ENCODE data around the gene SFXN5.

DNA sequence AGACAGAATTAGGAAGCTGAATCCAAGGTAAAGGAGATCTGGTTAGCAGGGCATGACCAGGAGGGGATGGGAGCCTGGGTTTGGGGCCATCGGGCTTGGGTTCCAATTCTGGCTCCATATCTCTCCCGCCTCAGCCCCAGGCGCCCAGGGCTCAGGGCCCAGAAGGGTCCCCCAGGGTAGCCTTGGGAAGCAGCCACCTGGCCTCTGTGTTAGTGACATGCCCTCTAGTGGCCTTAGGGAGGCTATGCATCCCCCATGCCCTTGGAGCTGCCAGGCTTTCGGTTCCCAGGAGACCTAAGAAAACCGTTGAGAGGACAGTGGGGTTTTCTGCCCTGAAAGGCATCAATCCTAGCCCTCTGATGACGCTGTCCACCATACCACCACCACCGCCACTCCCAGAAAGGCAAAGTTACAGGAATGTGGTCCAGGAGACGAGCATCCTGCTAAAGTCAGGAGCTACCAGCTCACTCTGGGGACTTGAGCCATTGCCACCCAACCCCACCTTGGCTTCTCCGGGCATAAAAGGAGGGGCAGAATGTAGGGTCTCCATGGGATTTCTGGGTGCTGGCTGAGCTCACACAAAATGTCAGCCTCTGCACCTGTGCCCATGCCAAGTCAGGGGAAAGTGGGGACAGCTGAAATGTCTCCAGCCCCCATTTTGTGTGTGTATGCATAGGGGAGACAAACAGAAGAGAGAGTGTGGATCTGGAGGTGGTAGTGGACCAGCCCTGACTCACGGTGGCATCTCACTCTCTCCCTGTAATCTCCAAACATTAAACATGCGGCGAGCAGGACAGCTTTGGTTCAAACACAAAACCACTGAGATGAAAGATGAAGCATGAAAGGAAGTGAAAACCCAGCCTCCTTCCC is 97.7 kb downstream of the SFXN5 start:
- TF ChIP-seq POLR2A (IDR thresholded peaks at IDR 0.05) = no peak
- TF ChIP-seq, protein P1, sequence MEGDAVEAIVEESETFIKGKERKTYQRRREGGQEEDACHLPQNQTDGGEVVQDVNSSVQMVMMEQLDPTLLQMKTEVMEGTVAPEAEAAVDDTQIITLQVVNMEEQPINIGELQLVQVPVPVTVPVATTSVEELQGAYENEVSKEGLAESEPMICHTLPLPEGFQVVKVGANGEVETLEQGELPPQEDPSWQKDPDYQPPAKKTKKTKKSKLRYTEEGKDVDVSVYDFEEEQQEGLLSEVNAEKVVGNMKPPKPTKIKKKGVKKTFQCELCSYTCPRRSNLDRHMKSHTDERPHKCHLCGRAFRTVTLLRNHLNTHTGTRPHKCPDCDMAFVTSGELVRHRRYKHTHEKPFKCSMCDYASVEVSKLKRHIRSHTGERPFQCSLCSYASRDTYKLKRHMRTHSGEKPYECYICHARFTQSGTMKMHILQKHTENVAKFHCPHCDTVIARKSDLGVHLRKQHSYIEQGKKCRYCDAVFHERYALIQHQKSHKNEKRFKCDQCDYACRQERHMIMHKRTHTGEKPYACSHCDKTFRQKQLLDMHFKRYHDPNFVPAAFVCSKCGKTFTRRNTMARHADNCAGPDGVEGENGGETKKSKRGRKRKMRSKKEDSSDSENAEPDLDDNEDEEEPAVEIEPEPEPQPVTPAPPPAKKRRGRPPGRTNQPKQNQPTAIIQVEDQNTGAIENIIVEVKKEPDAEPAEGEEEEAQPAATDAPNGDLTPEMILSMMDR (IDR thresholded peaks at IDR 0.05) = no peak
